NCI-H446 (cell line): ENCODE results near the gene SMG6.
"Not testable (repeated sequence)": the region's sequence is repeated elsewhere in the genome, so short reads cannot be mapped to it uniquely, and the experiment has no call there.

Experiments
- DNase-seq, 2 experiments: peaks; one replicate each; lab custom pipeline; 2025; lab: John Stamatoyannopoulos, UW

SMG6 gene

DNA sequence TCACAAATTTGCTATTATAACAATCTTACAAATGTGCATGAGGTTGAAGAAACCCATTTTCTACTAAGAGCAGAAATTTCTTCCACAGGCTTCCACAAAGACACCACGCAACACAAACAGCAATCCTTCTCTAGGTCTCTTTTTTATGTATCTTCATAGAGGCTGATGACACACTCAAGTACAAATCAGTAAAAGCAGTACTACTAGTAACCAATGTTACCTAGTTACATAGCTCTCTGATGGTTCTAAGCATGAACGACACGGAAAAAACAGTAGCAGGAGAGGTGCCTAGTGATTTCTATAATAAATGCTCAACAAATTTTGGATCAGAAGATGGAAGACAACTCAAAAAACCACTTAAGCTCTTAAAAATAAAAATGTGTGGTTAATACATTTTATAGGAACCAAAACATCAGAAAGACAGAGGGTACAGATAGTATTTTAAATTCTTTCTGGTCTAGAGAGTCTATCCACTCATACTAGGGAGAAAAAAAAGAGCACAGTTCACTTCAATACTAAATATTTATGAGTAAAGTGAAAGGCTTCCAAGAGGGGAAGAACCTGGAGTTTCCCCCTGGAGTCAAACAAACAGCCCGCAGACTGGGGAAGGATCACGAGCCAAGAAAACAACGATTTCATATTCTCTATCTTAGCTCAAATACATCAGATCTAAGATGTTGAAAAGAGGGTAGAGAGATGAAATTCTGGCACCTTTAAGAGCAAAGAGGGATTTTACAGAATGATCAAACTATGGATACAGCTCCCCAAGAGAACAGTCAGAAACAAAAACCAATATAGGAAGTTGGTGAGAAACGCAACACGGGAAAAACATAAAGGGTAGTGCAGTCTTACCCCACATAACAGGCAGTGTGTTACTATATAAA, 40.2 kb downstream of the SMG6 start:
- no peak for DNase-seq

DNA sequence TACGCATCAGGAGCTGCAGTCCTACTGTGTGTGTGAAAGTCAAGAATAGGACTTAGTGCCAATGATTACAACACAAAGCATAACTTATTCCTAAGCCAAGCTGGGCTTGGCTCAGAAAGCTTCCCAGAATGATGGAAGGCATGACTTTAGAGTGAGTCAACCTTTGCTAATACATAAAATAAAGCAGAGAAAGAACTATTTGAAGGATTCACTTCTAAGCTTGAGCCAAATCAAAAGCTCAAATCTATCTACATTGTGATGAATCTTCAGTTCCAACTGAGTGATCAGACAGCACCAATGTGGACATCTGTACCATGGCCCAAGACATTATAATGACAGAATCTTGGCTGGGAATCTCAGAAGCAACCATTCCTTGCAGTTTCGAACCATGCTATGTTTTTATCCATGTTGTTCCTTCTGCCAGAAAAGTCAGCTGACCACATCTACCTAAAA, 41.4 kb downstream of the SMG6 start:
- DNase-seq = peak in 1 of 2 experiments; percentile 50

DNA sequence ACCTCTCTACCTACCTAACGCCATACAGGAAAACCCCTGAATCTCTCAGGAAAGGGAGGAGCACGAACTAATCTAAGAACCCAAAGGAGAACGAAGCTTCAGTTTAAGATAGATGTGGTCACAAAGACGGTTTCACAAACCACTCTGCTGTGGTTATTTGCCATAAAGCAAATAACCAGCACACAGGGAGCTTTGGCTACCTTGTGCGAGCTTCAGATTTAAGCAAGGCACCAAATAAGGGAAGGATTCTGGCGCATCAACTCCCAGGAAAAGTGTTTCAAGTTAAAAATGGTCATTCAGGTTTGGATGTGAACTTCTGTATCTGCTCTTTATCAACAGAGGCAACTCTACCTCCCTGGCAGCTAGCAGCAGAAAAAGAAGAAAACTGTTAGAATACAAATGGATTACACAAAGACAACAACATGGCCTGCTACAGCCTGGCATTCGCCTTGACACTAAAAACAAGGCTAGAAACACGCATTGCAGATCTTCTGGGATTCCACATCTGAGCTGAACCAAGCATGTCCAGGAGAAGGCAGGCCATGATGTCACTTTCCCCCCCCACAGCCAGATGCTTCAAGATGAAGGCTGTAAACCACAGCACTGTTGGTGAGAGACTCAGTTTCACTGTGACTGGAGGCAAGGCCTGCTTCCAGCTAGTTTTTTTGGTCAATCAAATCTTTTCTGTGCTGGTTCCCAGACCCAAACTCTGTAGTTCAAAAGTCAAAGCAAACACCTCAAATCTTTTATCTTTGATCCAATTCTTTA, 43.6 kb downstream of the SMG6 start:
- no peak for DNase-seq

GRCh38 chr17:2258830-2259229, 44.8 kb downstream of the SMG6 start:
- not testable (repeated sequence) for DNase-seq

- DNase-seq = no peak
These were observed 49.7 kb downstream of the SMG6 start for GRCh38 chr17:2253768-2254406.

GRCh38 chr17:2253362-2253761, 50.2 kb downstream of the SMG6 start:
- DNase-seq = no peak

- no peak for DNase-seq
These were observed 52.5 kb downstream of the SMG6 start for GRCh38 chr17:2251098-2251497.

DNA sequence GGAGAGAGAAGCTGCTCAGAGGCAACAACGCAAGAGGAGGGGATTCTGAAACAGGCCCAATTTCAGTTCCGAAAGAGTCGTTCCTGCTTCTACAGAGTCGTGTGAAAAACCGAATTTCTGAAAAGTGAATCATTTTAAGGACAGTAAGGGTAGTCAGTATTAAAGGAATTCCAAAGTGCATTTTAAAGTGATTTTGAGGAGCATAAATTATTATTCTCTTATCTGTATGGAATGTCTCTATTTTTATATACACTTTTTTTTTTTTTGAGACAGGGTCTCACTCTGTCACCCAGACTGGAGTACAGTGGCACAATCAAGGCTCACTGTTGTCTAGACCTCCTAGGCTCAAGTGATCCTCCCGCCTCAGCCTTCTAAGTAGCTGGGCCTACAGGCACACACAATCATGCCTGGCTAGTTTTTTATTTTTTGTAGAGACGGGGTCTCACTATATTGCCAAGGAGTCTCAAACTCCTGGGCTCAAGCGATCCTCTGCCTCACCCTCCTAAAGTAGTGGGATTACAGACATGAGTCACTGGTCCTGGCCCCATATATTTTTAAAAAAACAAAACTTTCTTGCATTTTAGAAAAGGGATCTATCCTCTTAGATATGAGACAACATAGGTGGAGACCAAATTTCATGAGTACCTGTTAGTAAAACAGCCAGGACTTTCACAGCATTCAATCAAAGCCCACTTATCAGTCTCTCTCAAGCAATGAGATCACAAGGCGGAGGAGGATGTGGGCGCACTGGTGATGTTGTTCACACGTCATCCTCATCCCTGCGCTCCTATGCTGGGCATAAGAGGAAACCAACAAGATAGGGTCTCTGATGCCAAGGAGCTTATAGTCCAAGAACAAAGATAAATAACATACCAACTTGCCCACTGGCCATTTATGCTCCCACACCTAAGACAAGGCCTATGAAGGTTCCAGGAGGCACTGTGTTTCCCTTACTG, 53.2 kb downstream of the SMG6 start:
- DNase-seq = no peak

DNA sequence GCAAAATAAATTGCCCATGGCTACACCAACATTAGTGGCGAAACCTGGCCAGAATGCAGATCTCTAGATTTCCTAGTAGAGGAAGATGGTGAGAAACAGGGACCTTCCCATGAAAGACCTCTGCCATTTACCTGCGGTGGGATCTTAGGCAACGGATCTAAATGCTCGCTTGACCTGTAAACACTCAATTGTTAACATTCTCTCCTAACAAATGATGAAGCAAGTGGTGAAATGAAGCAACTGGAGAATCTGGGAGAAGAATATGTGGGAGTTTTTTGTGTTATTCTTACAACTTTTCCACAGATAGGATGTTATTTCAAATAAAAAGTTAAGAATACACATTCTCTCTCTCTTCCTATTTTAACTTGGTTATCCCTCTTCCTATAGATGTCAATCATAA, 56.6 kb downstream of the SMG6 start:
- no peak for DNase-seq

DNA sequence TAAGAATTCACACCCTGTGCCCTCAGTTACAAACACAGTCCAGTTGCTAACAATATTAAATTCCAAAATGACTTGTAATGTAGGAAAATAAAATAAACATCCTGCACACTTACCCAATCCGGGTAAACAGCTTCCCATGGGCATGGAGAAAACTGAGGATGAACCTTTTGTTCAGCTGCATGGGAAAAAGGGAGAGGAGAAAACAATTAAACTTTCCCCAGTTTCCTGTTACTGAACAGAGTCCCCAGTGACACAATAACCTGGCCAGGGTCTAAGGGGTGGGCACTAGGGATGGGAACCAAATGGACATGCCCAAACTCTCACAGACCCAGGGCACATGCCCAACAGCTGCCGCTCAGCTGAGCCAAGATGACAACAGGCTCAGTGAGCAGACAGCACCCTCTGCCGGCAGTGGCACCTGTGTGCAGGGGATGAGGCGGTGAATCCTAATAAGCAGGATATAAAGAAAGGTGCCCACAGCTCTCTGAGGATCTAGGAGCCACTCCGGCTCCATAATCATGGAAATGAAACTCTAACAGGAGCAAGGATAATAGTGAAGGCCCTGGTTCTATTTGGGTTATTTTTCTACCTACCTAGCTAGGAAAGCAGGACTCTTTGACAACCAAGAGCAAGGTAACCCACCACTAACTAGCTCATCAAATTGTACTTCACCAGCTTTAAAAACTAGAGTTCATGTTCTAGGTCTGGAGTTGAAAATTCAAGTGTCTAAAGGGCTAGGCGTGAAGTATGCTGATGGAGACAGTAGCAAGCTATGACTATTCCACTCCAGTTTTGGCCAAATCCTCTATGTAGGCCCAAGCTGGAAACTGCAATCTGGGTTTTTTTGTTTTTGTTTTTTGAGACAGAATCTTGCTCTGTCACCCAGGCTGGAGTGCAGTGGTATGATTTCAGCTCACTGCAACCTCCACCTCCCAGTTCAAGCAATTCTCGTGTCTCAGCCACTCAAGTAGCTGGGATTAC, 58.8 kb downstream of the SMG6 start:
- DNase-seq = peak; percentile 40 to 83

DNA sequence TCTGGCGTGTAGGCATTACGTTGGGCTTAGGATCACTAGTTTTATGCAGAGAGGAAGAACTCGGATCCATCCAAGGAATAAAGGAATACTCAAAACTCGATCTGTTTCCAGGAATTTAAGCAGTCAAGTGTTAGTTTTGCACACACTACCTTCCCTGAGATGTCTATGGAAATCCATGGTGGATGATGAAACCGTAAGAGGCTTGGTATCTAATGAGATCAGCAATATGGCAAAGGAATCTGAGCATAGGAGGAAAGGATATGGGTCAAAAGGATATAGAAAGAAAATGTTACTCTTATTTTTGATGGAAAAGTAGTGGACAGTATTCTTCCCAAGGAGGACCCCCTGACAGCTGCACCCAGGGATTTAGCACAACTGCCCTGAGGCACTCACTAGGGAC, 59.6 kb downstream of the SMG6 start:
- no peak for DNase-seq

DNA sequence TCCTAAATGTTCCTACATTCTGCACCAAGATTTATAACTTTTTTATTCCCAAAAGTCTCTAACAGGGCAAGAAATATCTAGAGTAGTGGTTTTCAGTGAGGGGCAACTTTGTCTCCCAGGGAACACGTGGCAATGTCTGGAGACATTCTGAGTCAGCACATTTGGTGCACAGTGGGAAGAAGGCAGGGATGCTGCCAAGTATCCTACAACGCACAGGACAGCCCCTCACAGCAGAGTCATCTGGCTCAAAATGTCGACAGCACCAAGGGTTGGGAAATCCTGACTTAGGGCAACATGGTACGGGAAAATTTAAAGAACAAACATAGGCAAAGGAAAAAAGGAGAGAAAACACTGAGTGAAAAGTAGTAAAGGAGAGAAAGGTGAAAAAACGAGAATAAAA, 61.8 kb downstream of the SMG6 start:
- peak in 1 of 2 experiments; percentile 23 for DNase-seq

DNA sequence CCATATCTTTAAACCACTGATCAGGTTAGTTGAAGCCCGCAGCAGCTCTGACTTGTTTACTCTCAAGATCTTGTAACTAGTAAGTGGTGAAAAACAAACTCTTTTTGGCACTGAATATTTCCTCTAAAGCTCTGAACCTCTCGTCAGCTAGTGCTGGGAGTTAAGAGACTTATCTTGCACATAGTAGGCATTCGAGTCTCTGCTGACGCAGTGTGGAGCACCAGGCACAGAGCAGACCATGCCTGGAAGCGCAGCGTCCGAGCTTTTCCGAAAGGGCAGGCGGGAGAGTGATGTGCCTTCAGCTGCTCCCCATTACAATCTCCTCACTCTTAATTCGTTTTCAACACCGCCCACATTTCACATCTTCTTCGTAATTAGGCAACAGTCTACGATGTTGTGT, 63.0 kb downstream of the SMG6 start:
- no peak for DNase-seq

DNA sequence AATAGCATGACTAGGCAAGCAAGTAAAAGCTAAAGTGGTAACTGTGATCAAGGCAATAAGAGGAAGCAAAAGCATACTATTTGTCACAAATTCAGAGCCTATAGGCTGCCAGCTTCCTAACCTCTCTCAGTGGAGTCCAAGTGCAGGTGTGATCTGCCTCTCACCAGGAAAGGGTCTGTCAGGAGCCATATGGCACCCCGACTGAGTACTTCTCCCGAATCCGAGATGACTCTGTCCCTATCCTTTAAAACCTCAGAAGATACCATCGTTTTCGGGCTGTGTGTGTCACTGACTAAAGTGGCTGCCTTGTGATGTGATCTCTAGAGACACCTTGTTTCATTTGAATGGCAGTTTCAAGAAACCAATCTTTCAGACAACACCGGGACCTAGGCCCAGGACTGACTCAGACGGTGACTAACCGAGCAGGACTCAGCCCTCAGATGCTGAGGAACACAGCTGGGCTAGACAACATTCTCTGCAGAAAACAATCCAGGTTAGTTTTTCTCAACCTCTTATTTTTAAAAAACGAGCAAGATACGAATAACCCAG, 63.6 kb downstream of the SMG6 start:
- DNase-seq = no peak

- no peak for DNase-seq
These were observed 64.4 kb downstream of the SMG6 start for GRCh38 chr17:2239170-2239551.

GRCh38 chr17:2238432-2239169, 65.0 kb downstream of the SMG6 start:
- no peak for DNase-seq

- DNase-seq = no peak
These were observed 65.6 kb downstream of the SMG6 start for GRCh38 chr17:2237950-2238349.

DNA sequence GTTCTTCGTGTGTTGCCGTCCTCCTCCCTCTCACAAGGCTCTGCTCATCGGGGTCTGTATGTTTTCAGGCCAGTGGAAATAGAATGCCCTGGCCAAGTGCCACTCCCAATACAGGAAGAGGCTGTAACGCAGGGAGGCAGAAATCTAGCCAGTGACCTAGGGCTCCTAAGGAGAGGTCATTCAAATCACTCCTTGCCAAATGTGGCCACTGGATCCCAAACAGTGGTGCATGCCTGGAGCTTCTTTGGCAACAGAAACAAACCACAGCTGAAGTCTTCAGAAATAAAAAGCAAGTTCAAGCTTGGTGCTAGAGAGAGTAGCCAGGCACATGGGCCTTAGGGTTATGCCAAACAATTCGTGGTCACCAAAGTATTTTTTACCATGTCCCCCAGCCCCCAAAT, 66.1 kb downstream of the SMG6 start:
- no peak for DNase-seq

GRCh38 chr17:2235792-2236366, 67.7 kb downstream of the SMG6 start:
- no peak for DNase-seq
